Measurements from ENCODE around the gene ZSCAN10.

The ZSCAN10 gene

GRCh38 chr16:3046641-3047386 is 52.3 kb downstream of the ZSCAN10 start:
- no peak for DNase-seq (ENCODE audit: low read depth)

- DNase-seq (ENCODE audit: low read depth), result no peak
These were observed 53.1 kb downstream of the ZSCAN10 start, which contains the start of gene MMP25 for GRCh38 chr16:3045758-3046640. Gene MMP25, plus strand, starts transcription at chr16:3046561. Its CDS starts 357 bp downstream, at chr16:3046918.

- no peak for DNase-seq (ENCODE audit: low read depth)
These were observed 54.4 kb downstream of the ZSCAN10 start for GRCh38 chr16:3044708-3045107.

DNA sequence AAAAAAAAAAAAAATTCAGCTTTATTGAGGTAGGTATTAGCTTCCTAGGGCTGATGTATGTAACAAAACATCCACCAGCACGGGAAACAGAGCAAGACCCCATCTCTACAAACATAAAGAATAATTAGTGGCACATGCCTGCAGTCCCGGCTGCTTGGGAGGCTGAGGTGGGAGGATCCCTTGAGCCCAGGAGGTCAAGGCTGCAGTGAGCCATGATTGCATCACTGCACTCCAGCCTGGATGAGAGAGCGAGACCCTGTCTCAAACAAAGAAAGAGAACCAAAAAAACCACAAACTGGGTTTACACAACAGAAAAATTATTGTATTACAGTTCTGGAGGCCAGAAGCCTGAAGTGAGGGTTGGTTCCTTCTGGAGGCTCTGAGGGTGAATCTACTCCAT is 56.7 kb downstream of the ZSCAN10 start:
- no peak for DNase-seq (ENCODE audit: low read depth)

DNA sequence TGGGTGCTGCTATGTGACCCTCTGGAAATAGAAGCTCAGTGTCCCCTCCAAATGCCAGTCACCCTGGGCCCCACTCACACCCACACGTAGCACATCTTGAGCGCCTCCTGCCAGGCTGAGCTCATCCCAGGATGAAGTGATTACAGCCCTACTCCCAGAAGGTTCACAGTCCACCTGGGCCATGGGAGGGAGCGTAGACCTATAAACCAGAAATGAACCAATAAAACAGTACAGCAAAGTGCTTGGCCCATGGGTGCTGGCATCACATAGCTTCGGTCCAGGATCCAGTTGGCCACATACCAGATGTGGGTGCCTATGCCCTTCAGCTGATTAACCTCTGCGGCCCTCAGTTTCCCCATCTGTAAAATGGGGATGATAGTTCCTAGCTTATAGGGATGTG is 60.2 kb downstream of the ZSCAN10 start:
- no peak for DNase-seq (ENCODE audit: low read depth)
